IMR-90 (cell line): ENCODE measurements around the gene SLCO3A1. TPM values are rescaled to one million over a fixed set of nuclear protein-coding genes. Genes with fewer than 3 reads are reported as not detected.

Experiments used
- ATAC-seq: fragments of 200-7000 bp; cut with Tn5 transposase; 2 replicates; pipeline ENCODE4 v1.9.1; 2020; ENCODE audit warnings: low read depth, mild to moderate bottlenecking, moderate library complexity
- BruUV-seq: library from RNA; stranded (reverse); fragments of 400-500 nt; replicated peaks from 2 replicates; lab custom pipeline; 2021; lab: Mats Ljungman, UMichigan
- CTCF ChIA-PET: fragments of 300-600 bp; formaldehyde crosslinking; extraction: SDS; loops from one replicate; lab custom pipeline; 2021; ENCODE audit warnings: antibody characterized with exemption; lab: Yijun Ruan, JAX
- POLR2A ChIA-PET: fragments of 300-600 bp; sonication (Branson Sonifier 250); formaldehyde crosslinking; loops from one replicate; lab custom pipeline; 2022; ENCODE audit warnings: antibody characterized with exemption; ENCODE audit not compliant: unreplicated experiment; lab: Charles Lee
- DNase-seq: peaks from one replicate; pipeline ENCODE4 v3.0.0; 2013
- H2AFZ ChIP-seq: replicated peaks from 2 replicates; pipeline ENCODE3; 2013; ENCODE audit warnings: low read length, mild to moderate bottlenecking; ENCODE audit not compliant: poor library complexity
- H2AK5ac ChIP-seq: 2 replicates; pipeline ENCODE4 v1.6.1; 2013; ENCODE audit warnings: low read depth, low read length, inconsistent platforms
- H2AK9ac ChIP-seq: replicated peaks from 2 replicates; pipeline ENCODE3; 2013; ENCODE audit warnings: mild to moderate bottlenecking, low read depth, low read length, moderate library complexity; ENCODE audit not compliant: poor library complexity
- H2BK120ac ChIP-seq: 2 replicates; pipeline ENCODE4 v1.6.1; 2013; ENCODE audit warnings: low read depth, low read length, inconsistent platforms
- H2BK15ac ChIP-seq: 3 replicates; pipeline ENCODE4 v1.6.1; 2013; ENCODE audit warnings: low read depth, low read length, inconsistent platforms
- H2BK20ac ChIP-seq: 2 replicates; pipeline ENCODE4 v1.6.1; 2013; ENCODE audit warnings: low read depth, mild to moderate bottlenecking, inconsistent platforms, low read length, moderate library complexity
- H2BK5ac ChIP-seq: 2 replicates; pipeline ENCODE4 v1.6.1; 2013; ENCODE audit warnings: mild to moderate bottlenecking, low read depth, low read length, inconsistent platforms; ENCODE audit not compliant: poor library complexity, severe bottlenecking
- H3K14ac ChIP-seq: replicated peaks from 2 replicates; pipeline ENCODE4 v1.6.1; 2013; ENCODE audit warnings: low read depth, low read length, inconsistent platforms
- H3K18ac ChIP-seq: 2 replicates; pipeline ENCODE4 v1.6.1; 2013; ENCODE audit warnings: low read depth, low read length, control low read depth
- H3K23ac ChIP-seq: 2 replicates; pipeline ENCODE4 v1.6.1; 2013; ENCODE audit warnings: low read depth, low read length, inconsistent platforms
- H3K27ac ChIP-seq: 2 replicates; pipeline ENCODE4 v1.5.1; 2013; ENCODE audit warnings: mild to moderate bottlenecking, control low read depth, low read length; ENCODE audit not compliant: insufficient read depth
- H3K27me3 ChIP-seq: 2 replicates; pipeline ENCODE4 v1.6.1; 2013; ENCODE audit warnings: low read length; ENCODE audit not compliant: control insufficient read depth, insufficient read depth
- H3K36me3 ChIP-seq: 2 replicates; pipeline ENCODE4 v1.6.1; 2013; ENCODE audit warnings: low read length, mixed read lengths; ENCODE audit not compliant: control insufficient read depth, insufficient read depth
- H3K4ac ChIP-seq: 2 replicates; pipeline ENCODE4 v1.6.1; 2013; ENCODE audit warnings: low read depth, low read length, inconsistent platforms
- H3K4me1 ChIP-seq: 2 replicates; pipeline ENCODE4 v1.6.1; 2013; ENCODE audit warnings: low read length, mixed read lengths; ENCODE audit not compliant: control insufficient read depth, insufficient read depth
- H3K4me2 ChIP-seq: 2 replicates; pipeline ENCODE4 v1.6.1; 2013; ENCODE audit warnings: low read depth, mild to moderate bottlenecking, control low read depth, low read length, moderate library complexity
- H3K4me3 ChIP-seq: 2 replicates; pipeline ENCODE4 v1.5.1; 2013; ENCODE audit warnings: low read depth, mild to moderate bottlenecking, control low read depth, low read length, moderate library complexity; ENCODE audit not compliant: insufficient read depth
- H3K56ac ChIP-seq: 2 replicates; pipeline ENCODE4 v1.6.1; 2013; ENCODE audit warnings: low read length, inconsistent platforms; ENCODE audit not compliant: insufficient read depth; ENCODE audit errors: extremely low read depth
- H3K79me1 ChIP-seq, 2 experiments: 2 replicates each; pipeline ENCODE4 v1.6.1; 2013; ENCODE audit warnings: low read length in 2 of 2, inconsistent platforms in 1 of 2, low read depth in 1 of 2
- H3K9ac ChIP-seq: 2 replicates; pipeline ENCODE4 v1.6.1; 2013; ENCODE audit warnings: low read depth, low read length, control low read depth
- H3K9me1 ChIP-seq: 2 replicates; pipeline ENCODE4 v1.6.1; 2013; ENCODE audit warnings: low read length, inconsistent platforms; ENCODE audit not compliant: insufficient read depth
- H3K9me3 ChIP-seq: 2 replicates; pipeline ENCODE4 v1.6.1; 2013; ENCODE audit warnings: low read length; ENCODE audit not compliant: control insufficient read depth, insufficient read depth
- H4K20me1 ChIP-seq: 2 replicates; pipeline ENCODE4 v1.6.1; 2013; ENCODE audit warnings: low read length, inconsistent platforms; ENCODE audit not compliant: insufficient read depth
- H4K5ac ChIP-seq: 2 replicates; pipeline ENCODE4 v1.6.1; 2013; ENCODE audit warnings: mild to moderate bottlenecking, low read depth, low read length, control low read depth
- H4K8ac ChIP-seq, 2 experiments: 2 replicates each; pipeline ENCODE4 v1.6.1; 2013; ENCODE audit warnings: low read depth in 2 of 2, low read length in 2 of 2, control low read depth in 1 of 2, inconsistent platforms in 1 of 2
- H4K91ac ChIP-seq: 2 replicates; pipeline ENCODE4 v1.6.1; 2013; ENCODE audit warnings: low read depth, low read length, inconsistent platforms; ENCODE audit not compliant: insufficient read depth
- CEBPB ChIP-seq: IDR thresholded peaks from 2 replicates; pipeline ENCODE4 v1.6.1; 2012; ENCODE audit warnings: low read depth, low read length, improper control_type of control experiment
- CHD1 ChIP-seq: IDR thresholded peaks from 2 replicates; pipeline ENCODE4 v1.6.1; 2012; ENCODE audit warnings: low read depth, low read length, improper control_type of control experiment
- CTCF ChIP-seq: conservative IDR thresholded peaks from 2 replicates; pipeline ENCODE4 v1.5.1; 2012; ENCODE audit warnings: mild to moderate bottlenecking, low read depth, low read length, improper control_type of control experiment
- ELK1 ChIP-seq: fragments of 150-350 bp; IDR thresholded peaks from 2 replicates; pipeline ENCODE4 v1.6.1; 2016; ENCODE audit warnings: low read depth, mild to moderate bottlenecking, low read length, moderate library complexity, borderline replicate concordance
- FOS ChIP-seq: fragments of 150-350 bp; IDR thresholded peaks from 2 replicates; pipeline ENCODE4 v1.6.1; 2016; ENCODE audit warnings: low read depth, low read length
- MAFK ChIP-seq: IDR thresholded peaks from 2 replicates; pipeline ENCODE4 v1.6.1; 2012; ENCODE audit warnings: low read depth, low read length, improper control_type of control experiment
- MAZ ChIP-seq: IDR thresholded peaks from 2 replicates; pipeline ENCODE4 v1.6.1; 2012; ENCODE audit warnings: low read depth, mild to moderate bottlenecking, low read length, improper control_type of control experiment, moderate library complexity, borderline replicate concordance
- MXI1 ChIP-seq: IDR thresholded peaks from 2 replicates; pipeline ENCODE4 v1.6.1; 2012; ENCODE audit warnings: low read depth, mild to moderate bottlenecking, low read length, moderate library complexity, borderline replicate concordance
- NFE2L2 ChIP-seq: fragments of 150-350 bp; IDR thresholded peaks from 2 replicates; pipeline ENCODE4 v1.6.1; 2016; ENCODE audit warnings: low read depth, mild to moderate bottlenecking, low read length
- POLR2A ChIP-seq: IDR thresholded peaks from 2 replicates; pipeline ENCODE4 v1.6.1; 2012; ENCODE audit warnings: mild to moderate bottlenecking, low read depth, low read length
- RAD21 ChIP-seq: IDR thresholded peaks from 2 replicates; pipeline ENCODE4 v1.6.1; 2012; ENCODE audit warnings: low read length, improper control_type of control experiment
- RCOR1 ChIP-seq: IDR thresholded peaks from 2 replicates; pipeline ENCODE4 v1.6.1; 2012; ENCODE audit warnings: mild to moderate bottlenecking, low read length, improper control_type of control experiment; ENCODE audit not compliant: insufficient replicate concordance
- RFX5 ChIP-seq: IDR thresholded peaks from 2 replicates; pipeline ENCODE4 v1.8.0; 2012; ENCODE audit warnings: low read depth, mild to moderate bottlenecking, low read length, moderate library complexity
- SMC3 ChIP-seq: fragments of 150-350 bp; IDR thresholded peaks from 2 replicates; pipeline ENCODE4 v1.6.1; 2016; ENCODE audit warnings: low read depth, mild to moderate bottlenecking, antibody characterized with exemption, low read length, moderate library complexity
- USF2 ChIP-seq: fragments of 150-350 bp; IDR thresholded peaks from 2 replicates; pipeline ENCODE4 v1.6.1; 2017; ENCODE audit warnings: mild to moderate bottlenecking, antibody characterized with exemption, low read length, low read depth
- WGBS, 2 experiments: methylation state at CpG; one replicate each; pipeline versions ENCODE4 v1.1.5 to v1.1.7; 2013; ENCODE audit warnings: missing lambda C conversion rate in 2 of 2; ENCODE audit not compliant: insufficient read length in 1 of 2; ENCODE audit errors: extremely low coverage in 2 of 2; 5-methylcytosine and 5-hydroxymethylcytosine counted together
- dilution Hi-C: fragments of 300-500 bp; cut with HindIII; formaldehyde crosslinking; loops from one replicate; pipeline ENCODE4 v1.14.3; 2018; ENCODE audit warnings: low sequenced_read_pairs; ENCODE audit not compliant: unreplicated experiment
- in situ Hi-C: fragments of 300-500 bp; cut with MboI; formaldehyde crosslinking; loops from 3 replicates; pipeline ENCODE4 v1.14.3; 2019; ENCODE audit warnings: low sequenced_read_pairs, inconsistent platforms, mixed read lengths
- intact Hi-C: fragments of 100-400 bp; cut with micrococcal nuclease; formaldehyde crosslinking; loops from 2 replicates; pipeline ENCODE4 v1.10.0; 2022
- polyA plus RNA-seq, 3 experiments: library from polyadenylated mRNA; depleted of rRNA; stranded (reverse); fragments of >200 nt; gene quantifications; 2 replicates each; pipeline ENCODE4 v1.2.3, GENCODE V29; 2012; ENCODE audit warnings: low replicate concordance in 1 of 3
- total RNA-seq: library from RNA; depleted of rRNA; stranded (reverse); fragments of >200 nt; gene quantifications from 2 replicates; pipeline ENCODE4 v1.2.3, GENCODE V29; 2012

SLCO3A1 gene
- total and polyA plus RNA-seq, 2 of the 4 experiments (the other 2 are of a cell fraction): 4.7 to 8.1 TPM

GRCh38 chr15:92100301-92100700 lies 246.8 kb downstream of the SLCO3A1 start:
- Histone ChIP-seq H2BK120ac (no peak overlapping the region), H2BK20ac (no peak overlapping the region), H3K4ac (no peak overlapping the region), H3K79me1 (no peaks in the 10 kb centered on the region), H3K9ac (no peak overlapping the region), H3K9me1 (no peaks in the 10 kb centered on the region), H3K23ac (no peak overlapping the region), H3K18ac (no peak overlapping the region), H3K27me3 (no peaks in the 10 kb centered on the region), H4K5ac (no peak overlapping the region), H4K91ac (no peak overlapping the region), H2AK5ac (no peak overlapping the region), H3K4me3 (no peak overlapping the region), H3K56ac (no peak overlapping the region), H3K14ac (no peak overlapping the region), H3K36me3 (no peaks in the 10 kb centered on the region), H3K4me1 (no peaks in the 10 kb centered on the region), H3K9me3 (no peaks in the 10 kb centered on the region), H2AFZ (no peak overlapping the region), H3K4me2 (no peak overlapping the region), H4K8ac (no peak overlapping the region), H3K27ac (no peak overlapping the region), H2BK5ac (no peak overlapping the region), H2BK15ac (no peak overlapping the region), H2AK9ac (no peak overlapping the region), H4K20me1 (no peaks in the 10 kb centered on the region)
- no peak for DNase-seq
- dilution Hi-C loops (no loop called here), in situ Hi-C loops (no loop called here), intact Hi-C loops (no loop called here)
- no TSS peak for BruUV-seq
- no peak for TF ChIP-seq POLR2A
- no peak for TF ChIP-seq USF2
- no peak for TF ChIP-seq ELK1
- no peak for TF ChIP-seq CHD1
- TF ChIP-seq CTCF: no peak
- TF ChIP-seq MAZ: no peak
- no peak for TF ChIP-seq RAD21
- TF ChIP-seq RFX5: no peak
- TF ChIP-seq RCOR1: no peak
- TF ChIP-seq SMC3: no peak
- TF ChIP-seq NFE2L2: no peak
- no peak for TF ChIP-seq FOS
- TF ChIP-seq MXI1: no peak
- no peak for TF ChIP-seq CEBPB
- TF ChIP-seq MAFK: no peak
- no CpG with 5 or more reads among the region's 2 CpGs for WGBS, 2 experiments
- POLR2A ChIA-PET: no interaction called here
- ATAC-seq: no peak
- CTCF ChIA-PET: interaction anchor here (1.1 to 1.4 kb wide), 2 partner anchors 12 to 614 kb away, joined by 4 to 5 read pairs; no protein-coding TSS in a partner anchor
